GM12874 (cell line): ENCODE results near the gene LMNTD2.

Experiments
- TF ChIP-seq, protein P1 (sequence below): IDR thresholded peaks from 2 replicates; pipeline ENCODE4 v1.5.1; 2011; ENCODE audit warnings: low read depth, mild to moderate bottlenecking, control low read depth, low read length, moderate library complexity; ENCODE audit not compliant: insufficient read depth

The LMNTD2 gene

GRCh38 chr11:576811-577610 is 16.5 kb upstream of the LMNTD2 start:
- TF ChIP-seq, protein P1, sequence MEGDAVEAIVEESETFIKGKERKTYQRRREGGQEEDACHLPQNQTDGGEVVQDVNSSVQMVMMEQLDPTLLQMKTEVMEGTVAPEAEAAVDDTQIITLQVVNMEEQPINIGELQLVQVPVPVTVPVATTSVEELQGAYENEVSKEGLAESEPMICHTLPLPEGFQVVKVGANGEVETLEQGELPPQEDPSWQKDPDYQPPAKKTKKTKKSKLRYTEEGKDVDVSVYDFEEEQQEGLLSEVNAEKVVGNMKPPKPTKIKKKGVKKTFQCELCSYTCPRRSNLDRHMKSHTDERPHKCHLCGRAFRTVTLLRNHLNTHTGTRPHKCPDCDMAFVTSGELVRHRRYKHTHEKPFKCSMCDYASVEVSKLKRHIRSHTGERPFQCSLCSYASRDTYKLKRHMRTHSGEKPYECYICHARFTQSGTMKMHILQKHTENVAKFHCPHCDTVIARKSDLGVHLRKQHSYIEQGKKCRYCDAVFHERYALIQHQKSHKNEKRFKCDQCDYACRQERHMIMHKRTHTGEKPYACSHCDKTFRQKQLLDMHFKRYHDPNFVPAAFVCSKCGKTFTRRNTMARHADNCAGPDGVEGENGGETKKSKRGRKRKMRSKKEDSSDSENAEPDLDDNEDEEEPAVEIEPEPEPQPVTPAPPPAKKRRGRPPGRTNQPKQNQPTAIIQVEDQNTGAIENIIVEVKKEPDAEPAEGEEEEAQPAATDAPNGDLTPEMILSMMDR: no peak

GRCh38 chr11:575996-576768 is 15.6 kb upstream of the LMNTD2 start, which contains the start of gene PHRF1:
Gene PHRF1, plus strand, starts transcription at chr11:576470. Its CDS starts 5,043 bp downstream, at chr11:581513.
- TF ChIP-seq, protein P1: no peak

DNA sequence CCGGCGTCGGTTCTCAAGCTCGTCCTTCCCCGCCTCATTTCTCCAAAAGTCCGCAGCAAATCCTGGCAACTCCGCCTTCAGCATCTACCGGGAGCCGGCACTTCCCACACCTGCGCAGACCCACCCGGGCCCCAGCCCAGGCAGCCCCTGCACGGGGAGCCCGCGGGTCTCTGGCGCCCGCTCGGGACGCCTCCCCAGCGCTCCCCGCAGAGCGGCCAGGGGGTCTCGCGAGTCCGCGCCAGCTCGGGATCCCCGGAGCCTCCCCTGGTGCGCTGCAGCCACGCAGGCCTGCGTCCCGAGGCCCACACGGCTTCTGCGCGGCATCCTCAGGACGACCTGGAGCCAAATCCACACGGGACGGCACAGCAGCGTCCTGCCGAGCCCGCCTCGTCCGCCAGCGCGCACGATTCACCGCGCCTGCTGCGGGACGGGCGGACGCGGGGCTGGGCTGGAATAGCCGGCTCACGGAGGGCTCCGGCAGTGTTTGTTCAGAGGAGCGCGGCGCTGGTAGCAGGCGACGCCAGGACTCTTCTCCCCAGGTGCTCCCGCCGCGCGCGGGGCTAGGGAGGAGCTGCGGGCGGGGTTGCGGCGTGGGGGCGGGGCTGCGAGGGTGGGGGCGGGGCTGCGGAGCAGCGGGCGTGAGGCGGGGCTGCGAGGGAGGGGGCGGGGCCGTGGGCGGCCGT is 14.9 kb upstream of the LMNTD2 start:
- TF ChIP-seq, protein P1: no peak

DNA sequence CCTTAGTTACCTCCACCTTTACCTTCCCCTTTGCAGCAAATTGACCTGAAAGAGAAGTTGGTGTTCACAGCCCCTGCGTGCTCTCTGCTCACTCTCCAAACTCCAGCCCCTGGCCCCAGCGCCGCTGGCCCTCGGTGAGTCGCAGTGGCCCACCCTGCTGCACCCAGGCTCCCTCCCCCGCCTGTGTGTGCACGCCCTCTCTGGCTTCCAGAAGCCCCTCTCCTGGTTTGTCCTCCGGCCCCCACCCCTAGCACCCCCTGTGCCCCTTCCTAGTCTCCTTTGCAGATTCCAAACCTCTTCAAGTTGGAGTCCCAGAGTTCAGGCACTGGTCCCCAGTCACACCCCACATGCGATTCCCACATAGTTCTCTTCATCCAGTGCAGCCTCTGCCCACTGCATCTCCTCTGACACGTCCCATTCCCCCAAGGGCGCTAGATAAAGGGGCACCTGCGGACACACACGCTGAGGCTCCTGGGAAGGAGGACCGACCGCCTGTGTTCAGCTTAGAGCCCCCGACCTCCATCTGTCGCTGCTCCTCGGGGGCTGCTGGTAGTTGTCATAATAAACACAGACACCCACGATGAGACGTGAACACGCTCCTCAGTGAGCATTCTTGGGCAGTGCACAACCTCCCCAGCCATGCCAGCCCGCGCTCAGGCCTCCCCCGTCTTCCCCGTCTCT is 14.2 kb upstream of the LMNTD2 start:
- TF ChIP-seq, protein P1: no peak

DNA sequence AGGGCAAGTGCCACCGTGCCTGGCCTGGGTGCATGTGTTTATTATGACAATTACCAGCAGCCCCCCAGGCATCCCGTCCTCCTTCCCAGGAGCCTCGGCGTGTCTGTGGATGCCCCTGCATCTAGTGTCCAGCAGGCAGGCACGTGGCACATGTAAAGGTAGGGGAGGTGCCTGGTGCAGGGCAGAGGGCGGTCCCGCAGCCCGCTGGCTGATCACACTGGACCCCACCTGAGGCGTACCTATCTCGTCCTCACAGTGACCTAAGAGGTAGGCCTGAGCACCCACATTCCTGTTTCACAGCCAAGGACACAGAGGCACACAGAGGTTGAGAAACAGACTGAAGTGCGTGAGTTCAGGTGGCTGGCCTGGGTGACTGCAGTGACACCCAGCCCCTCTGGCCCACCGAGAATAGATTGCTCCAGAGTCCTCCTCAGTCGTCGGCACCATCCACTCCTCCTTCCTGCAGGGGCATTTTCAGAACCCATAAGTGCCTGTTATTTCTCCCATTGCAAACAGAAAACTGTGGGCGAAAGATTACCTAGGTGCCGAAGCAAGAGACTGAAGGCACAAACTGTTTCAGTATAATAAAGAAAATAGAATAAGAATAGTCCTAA is 12.7 kb upstream of the LMNTD2 start:
- TF ChIP-seq, protein P1: no peak

DNA sequence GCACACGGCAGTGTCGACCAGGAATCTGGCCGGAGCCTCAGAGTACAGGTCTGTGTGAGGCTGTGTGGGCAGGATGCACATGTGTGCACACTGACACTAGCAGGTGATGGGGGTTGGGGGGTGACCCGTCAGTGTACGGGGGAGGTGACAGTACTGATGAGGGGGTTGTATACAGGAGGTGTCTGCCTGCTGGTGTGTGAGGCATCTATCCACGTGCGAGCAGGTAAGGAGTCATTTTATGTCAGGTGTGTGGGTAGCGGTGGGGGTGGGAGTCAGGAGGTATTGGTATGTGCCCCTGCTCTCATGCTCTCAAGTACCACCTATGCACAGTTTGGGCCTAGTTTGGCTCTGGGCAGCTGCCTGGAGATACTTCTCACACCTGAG is 11.3 kb upstream of the LMNTD2 start:
- TF ChIP-seq, protein P1: no peak
